ENCODE measurements around the gene TBC1D24.
"Not testable (repeated sequence)": the region's sequence is repeated elsewhere in the genome, so short reads cannot be mapped to it uniquely, and the experiment has no call there.

The TBC1D24 gene

DNA sequence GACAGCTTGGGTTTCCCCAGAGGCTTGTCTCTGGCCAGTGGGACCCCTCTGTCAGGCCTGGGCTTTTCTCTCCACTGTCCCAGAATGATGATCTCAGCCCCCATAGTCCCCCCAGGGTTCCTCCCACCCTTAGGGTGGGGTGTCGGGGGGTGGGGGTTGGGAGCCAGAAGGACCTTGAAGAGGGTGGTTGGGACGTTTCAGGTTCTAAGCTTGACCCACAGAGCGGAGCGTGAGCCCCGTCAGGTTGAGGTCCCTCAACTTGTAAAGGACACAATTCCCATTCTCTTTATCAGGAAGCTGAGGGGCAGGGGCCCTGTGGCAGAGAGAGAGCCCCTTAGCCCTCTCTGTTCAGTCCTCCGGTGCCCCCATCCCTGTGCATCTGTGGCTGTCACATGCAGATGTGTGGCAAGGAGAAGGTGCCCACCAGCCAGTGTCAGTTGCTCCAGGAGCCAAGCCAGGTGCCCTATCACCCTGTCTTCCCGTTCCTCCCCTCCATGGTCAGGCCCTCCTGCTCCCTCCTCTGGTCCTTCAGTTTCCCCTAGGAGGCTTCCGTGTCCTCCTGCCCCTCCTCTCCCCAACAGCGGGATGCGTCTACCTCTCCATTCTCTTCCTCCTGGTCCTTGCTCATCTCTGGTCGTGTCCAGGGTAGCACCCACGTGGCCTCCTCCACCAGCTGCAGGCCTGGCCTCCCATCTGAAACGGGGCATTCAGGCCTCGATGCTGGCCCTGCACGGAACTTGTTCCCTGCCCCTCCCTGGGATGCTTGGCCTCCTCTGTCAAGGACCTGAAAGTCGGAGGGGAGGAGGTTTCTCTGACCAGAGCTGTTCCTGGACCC, 5.3 kb upstream of the TBC1D24 start:
- DNase-seq = no peak

DNA sequence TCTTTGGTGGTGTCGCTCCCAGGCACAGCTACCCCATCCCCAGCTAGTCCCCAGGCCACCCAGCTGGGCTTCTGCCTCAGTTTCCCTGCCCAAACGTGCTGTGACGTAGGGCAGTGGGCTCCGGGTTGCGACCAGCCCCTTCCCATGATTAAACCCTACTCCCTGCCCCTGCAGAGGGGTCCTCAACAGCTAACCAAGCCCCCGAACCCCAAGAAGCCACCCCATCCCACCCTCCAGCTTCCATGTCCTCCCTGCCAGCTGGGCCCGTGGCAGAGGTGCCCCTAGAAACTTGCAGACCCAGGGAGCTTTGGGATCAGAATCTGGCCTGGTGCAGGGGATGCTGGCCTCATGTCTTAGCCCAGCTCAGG, 4.7 kb upstream of the TBC1D24 start:
- DNase-seq = no peak

DNA sequence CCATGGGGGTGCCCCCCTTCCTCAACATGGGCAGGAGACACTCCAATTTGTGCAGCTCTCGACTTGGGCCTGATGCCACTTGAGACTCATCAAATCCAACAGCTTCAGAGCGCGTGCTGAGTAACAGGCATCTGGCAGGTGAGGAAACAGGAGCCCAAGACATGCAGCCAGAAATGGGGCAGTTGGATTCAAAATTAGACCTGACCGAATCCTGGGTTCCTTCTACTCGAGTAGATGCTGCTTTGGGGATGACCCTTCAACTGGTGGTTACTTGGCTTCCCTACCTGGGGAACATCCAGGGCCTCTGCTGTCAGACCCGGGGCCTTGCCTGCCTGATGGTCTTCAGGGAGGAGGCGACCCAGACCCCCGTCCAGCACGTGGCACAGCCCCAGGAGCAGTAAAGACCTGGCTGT, 4.3 kb upstream of the TBC1D24 start:
- DNase-seq = peak; percentile 70

DNA sequence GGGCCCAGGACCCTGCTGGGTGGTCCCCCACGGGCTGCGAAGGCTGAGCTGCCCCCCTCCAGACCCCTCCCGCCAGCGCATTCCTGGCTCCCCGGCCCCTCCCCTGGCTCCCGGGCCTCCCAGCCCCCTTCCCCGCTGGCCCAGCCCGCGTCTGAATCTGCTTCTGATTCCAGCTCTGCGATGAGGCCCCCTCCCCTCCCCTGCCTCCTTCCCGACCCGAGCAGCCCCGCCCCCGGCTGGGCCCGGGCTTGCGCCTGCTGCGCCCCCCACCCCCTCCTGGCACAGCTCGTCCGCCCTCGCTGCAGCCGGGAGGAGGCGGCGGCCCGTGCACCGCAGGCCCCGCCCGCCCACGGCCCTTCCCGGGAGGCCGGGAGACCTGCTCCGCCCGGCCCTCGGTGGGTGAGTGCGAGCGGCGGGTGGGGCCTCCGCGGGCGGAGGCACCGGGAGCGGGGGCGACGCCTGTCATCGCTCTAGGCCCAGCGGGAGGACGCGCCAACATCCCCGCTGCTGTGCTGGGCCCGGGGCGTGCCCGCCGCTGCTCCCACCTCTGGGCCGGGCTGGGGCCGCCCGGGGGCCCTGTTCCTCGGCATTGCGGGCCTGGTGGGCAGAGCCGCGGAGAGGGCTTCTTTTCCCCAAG, 3.8 kb upstream of the TBC1D24 start, which contains the start of gene NTN3:
TSS of gene NTN3 (plus strand) at position 282 of the 637 bp plus-strand sequence. CDS start 405 bp downstream, outside the sequence.
- peak; percentile 41 for DNase-seq

- no peak for DNase-seq
These were observed 3.1 kb upstream of the TBC1D24 start for GRCh38 chr16:2471653-2472487.

GRCh38 chr16:2472488-2472864, 2.5 kb upstream of the TBC1D24 start:
- no peak for DNase-seq

GRCh38 chr16:2472885-2473445, 2.0 kb upstream of the TBC1D24 start:
- no peak for DNase-seq

- DNase-seq = no peak
These were observed 1.4 kb upstream of the TBC1D24 start for GRCh38 chr16:2473446-2473926.

GRCh38 chr16:2473999-2474876, 689 bp upstream of the TBC1D24 start:
- DNase-seq = no peak

DNA sequence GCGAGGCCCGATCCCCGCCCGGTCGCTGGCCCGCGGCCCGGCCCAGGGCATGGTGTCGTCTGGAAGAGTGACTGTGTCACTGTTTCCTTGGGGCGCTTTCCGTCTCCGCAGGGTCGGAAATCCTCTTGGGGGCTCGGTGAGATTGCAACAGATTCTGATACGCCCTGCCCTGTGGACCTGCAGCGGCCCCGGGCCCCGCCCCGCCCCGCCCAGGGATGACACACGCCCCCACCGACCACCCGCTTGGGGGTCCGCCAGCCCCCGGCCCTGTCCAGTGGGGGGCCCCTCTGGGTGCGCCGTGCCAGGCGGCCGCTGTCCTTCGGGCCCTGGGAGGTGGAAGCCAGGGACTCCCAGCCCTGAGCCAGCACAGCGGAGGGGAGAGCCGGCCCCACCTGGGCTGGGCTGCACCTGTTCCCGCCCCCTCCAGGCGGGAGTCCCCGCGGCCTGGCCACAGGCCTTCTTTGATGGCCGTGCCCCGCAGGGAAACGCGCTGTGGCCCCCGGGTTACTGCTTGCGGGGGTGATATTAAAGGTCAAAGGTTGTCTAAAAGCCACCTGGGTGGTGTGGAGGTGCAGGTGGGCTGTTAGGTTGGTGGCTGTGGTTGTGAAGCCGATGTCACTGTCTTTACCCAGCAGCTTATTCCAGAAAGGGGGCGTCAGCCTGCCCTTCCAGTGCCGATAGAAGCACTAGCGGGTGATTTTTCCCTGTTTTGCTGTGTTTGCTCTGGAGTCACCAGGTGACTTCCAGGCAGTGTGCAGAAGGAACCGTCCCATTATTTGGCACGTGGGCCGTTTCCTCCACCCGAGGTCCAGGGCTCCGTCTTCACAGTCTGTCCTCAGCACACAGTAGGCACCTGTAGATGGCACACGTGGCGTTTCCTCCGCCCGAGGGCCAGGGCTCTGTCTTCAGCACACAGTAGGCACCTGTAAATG, 752 bp downstream of the TBC1D24 start:
- DNase-seq = no peak

DNA sequence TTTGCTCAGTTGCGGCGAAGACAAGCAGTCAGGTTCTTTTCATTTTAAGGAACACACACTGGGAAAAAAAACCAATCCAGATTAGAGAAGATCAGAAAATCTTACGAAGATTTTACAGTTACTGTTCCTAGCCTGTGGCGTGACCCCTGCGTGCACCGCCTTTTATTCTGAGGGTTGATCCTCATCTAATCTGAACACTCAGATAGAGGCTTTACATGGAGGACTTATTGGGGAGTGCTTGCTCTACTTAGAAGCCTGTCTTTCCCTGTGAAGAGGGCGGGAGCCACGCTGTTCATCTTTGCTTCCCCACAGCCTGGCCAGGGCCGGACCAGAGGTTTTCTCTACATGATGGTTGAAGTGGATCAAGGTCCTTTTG, 1.4 kb downstream of the TBC1D24 start:
- no peak for DNase-seq

- DNase-seq = no peak
These were observed 1.8 kb downstream of the TBC1D24 start for GRCh38 chr16:2476741-2477140.

GRCh38 chr16:2477327-2477726, 2.4 kb downstream of the TBC1D24 start:
- DNase-seq = no peak

DNA sequence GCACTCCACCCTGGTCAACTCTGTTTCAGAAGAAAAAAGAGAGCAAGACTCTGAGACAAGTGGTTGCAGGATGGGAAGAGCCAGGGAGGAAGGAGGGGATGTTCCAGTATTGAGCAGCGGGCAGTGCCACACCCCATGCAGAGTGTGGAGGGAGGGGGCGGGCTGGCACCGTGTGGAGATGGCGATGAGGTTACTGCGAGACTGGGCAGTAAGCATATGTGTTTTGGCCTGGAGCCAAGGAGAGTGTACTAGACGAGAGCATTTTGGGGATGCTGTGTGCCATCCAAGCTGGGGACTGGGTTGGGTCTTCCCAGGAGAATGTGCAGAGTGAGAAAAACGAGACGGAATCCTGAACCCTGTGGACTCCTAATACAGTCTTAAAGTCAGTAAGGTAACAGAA, 3.4 kb downstream of the TBC1D24 start:
- DNase-seq = no peak

DNA sequence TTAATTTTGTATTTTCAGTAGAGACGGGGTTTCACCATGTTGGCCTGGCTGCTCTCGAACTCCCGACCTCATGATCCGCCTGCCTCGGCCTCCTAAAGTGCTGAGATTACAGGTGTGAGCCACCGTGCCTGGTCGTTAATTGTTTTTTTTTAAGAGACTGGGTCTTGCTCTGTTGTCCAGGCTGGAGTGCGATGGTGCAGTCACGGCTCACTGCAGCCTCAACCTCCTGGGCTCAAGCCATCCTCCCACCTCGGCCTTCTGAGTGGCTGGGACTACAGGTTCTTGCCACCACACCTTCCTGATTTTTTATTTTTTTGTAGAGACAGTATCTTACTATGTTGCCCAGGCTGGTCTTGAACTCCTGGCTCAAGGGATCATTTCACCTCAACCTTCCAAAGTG, 5.1 kb downstream of the TBC1D24 start:
- not testable (repeated sequence) for DNase-seq

DNA sequence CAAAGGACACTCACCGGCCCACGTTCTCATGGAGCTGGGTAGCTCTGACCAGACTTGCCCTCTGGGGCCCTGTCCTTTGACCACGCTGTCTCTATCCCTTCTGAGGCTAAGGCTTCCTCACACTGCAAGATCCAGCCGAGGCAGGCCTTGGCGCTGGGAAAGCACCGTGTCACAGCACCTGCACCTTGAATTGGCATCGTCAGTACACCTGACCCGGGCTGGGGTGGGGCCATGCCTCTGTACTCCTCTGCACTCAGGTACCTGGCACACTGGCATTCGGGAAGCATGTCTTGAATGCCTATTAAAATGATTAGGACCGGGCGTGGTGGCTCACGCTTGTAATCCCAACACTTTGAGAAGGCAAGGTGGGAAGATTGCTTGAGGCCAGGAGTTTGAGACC, 6.0 kb downstream of the TBC1D24 start:
- peak; percentile 20 for DNase-seq

GRCh38 chr16:2481676-2482075, 6.7 kb downstream of the TBC1D24 start:
- DNase-seq = peak; percentile 41

GRCh38 chr16:2482249-2482648, 7.3 kb downstream of the TBC1D24 start:
- DNase-seq = no peak

- peak; percentile 71 for DNase-seq
These were observed 8.0 kb downstream of the TBC1D24 start for GRCh38 chr16:2482708-2483534.

All from DMS79 treated with DMSO at 0.1 percent for 48 hours (cell line).